ENCODE data around the gene TBC1D19.
A peak's percentile ranks its signal among the peaks of the same experiment; 100 is the strongest.
"Not testable (repeated sequence)": the region's sequence is repeated elsewhere in the genome, so short reads cannot be mapped to it uniquely, and the experiment has no call there.

TBC1D19 gene

GRCh38 chr4:26577066-26577465, 6.8 kb upstream of the TBC1D19 start:
- Mint-ChIP-seq H3K4me3 (no peak overlapping the region), H3K27ac (peak overlapping the region; percentile 41 to 88 (median 87)), H3K4me1 (peaks cover 6% of the 10 kb centered on the region), H3K27me3 (ENCODE audit: low read depth) (peaks cover 4% of the 10 kb centered on the region), H3K9me3 (no peaks in the 10 kb centered on the region), H3K36me3 (ENCODE audit: low read depth) (no peaks in the 10 kb centered on the region)
- no peak for TF ChIP-seq CTCF (IDR thresholded peaks at IDR 0.05; ENCODE audit: unreplicated experiment in 3 of 3)

- H3K27me3 Mint-ChIP-seq (ENCODE audit: low read depth): peaks cover 4% of the 10 kb centered on the region
- no peaks in the 10 kb centered on the region for H3K36me3 Mint-ChIP-seq (ENCODE audit: low read depth)
- no peak for TF ChIP-seq CTCF (IDR thresholded peaks at IDR 0.05; ENCODE audit: unreplicated experiment in 3 of 3)
- H3K4me3 Mint-ChIP-seq: no peak overlapping the region
- H3K4me1 Mint-ChIP-seq: peaks cover 5% of the 10 kb centered on the region
- no peaks in the 10 kb centered on the region for H3K9me3 Mint-ChIP-seq
- H3K27ac Mint-ChIP-seq: no peak overlapping the region
These were observed 4.7 kb upstream of the TBC1D19 start for GRCh38 chr4:26579169-26579568.

- peaks cover 15% of the 10 kb centered on the region for H3K4me1 Mint-ChIP-seq
- H3K9me3 Mint-ChIP-seq; H3K36me3 Mint-ChIP-seq (ENCODE audit: low read depth); H3K27ac Mint-ChIP-seq; H3K27me3 Mint-ChIP-seq (ENCODE audit: low read depth); H3K4me3 Mint-ChIP-seq: not testable (repeated sequence)
These were observed 2.5 kb upstream of the TBC1D19 start for GRCh38 chr4:26581341-26581740.

GRCh38 chr4:26583538-26583864, 383 bp upstream of the TBC1D19 start:
- Mint-ChIP-seq H3K36me3 (ENCODE audit: low read depth) (peaks cover 13% of the 10 kb centered on the region), H3K27ac (peak overlapping the region; percentile 81 to 94 (median 91)), H3K4me3 (peak overlapping the region; percentile 98), H3K9me3 (peaks cover 6% of the 10 kb centered on the region), H3K27me3 (ENCODE audit: low read depth) (no peaks in the 10 kb centered on the region), H3K4me1 (peaks cover 15% of the 10 kb centered on the region)
- TF ChIP-seq CTCF (IDR thresholded peaks at IDR 0.05; ENCODE audit: unreplicated experiment in 3 of 3): no peak

GRCh38 chr4:26584725-26585124, 841 bp downstream of the TBC1D19 start:
- peak overlapping the region; percentile 81 to 94 (median 91) for H3K27ac Mint-ChIP-seq
- H3K9me3 Mint-ChIP-seq: peaks cover 15% of the 10 kb centered on the region
- no peak for TF ChIP-seq CTCF (IDR thresholded peaks at IDR 0.05; ENCODE audit: unreplicated experiment in 3 of 3)
- peaks cover 22% of the 10 kb centered on the region for H3K36me3 Mint-ChIP-seq (ENCODE audit: low read depth)
- peak overlapping the region; percentile 98 for H3K4me3 Mint-ChIP-seq
- H3K4me1 Mint-ChIP-seq: peaks cover 15% of the 10 kb centered on the region
- no peaks in the 10 kb centered on the region for H3K27me3 Mint-ChIP-seq (ENCODE audit: low read depth)

- H3K4me1 Mint-ChIP-seq: peaks cover 9% of the 10 kb centered on the region
- no peaks in the 10 kb centered on the region for H3K27me3 Mint-ChIP-seq (ENCODE audit: low read depth)
- peaks cover 36% of the 10 kb centered on the region for H3K9me3 Mint-ChIP-seq
- peaks cover 37% of the 10 kb centered on the region for H3K36me3 Mint-ChIP-seq (ENCODE audit: low read depth)
- no peak overlapping the region for H3K27ac Mint-ChIP-seq
- no peak for TF ChIP-seq CTCF (IDR thresholded peaks at IDR 0.05; ENCODE audit: unreplicated experiment in 3 of 3)
- no peak overlapping the region for H3K4me3 Mint-ChIP-seq
These were observed 5.8 kb downstream of the TBC1D19 start for GRCh38 chr4:26589705-26590104.
